Activated CD4-positive, CD25-positive, alpha-beta regulatory T cell treated with anti-CD3 and anti-CD28 coated beads, Interleukin-2, amount 50 U/mL, for 16 hours (primary cell): ENCODE data around the gene UST.
"Not testable (repeated sequence)": the region's sequence is repeated elsewhere in the genome, so short reads cannot be mapped to it uniquely, and the experiment has no call there.

Experiments used
- DNase-seq: peaks from one replicate; pipeline ENCODE4 v3.0.0-alpha.2; 2020; ENCODE audit warnings: low read depth, low spot score

UST gene

GRCh38 chr6:149084808-149085556 lies 338.2 kb downstream of the UST start:
- no peak for DNase-seq

GRCh38 chr6:149085557-149085938 lies 338.7 kb downstream of the UST start:
- DNase-seq: no peak

- no peak for DNase-seq
Measured at GRCh38 chr6:149086363-149086762, 339.5 kb downstream of the UST start.

GRCh38 chr6:149087898-149088297 lies 341.1 kb downstream of the UST start:
- no peak for DNase-seq

GRCh38 chr6:149088361-149088760 lies 341.5 kb downstream of the UST start:
- no peak for DNase-seq

GRCh38 chr6:149089510-149089909 lies 342.7 kb downstream of the UST start:
- DNase-seq: no peak

GRCh38 chr6:149090937-149091336 lies 344.1 kb downstream of the UST start:
- DNase-seq: no peak

GRCh38 chr6:149093643-149094042 lies 346.8 kb downstream of the UST start:
- DNase-seq: no peak

GRCh38 chr6:149094156-149094555 lies 347.3 kb downstream of the UST start:
- DNase-seq: no peak

- no peak for DNase-seq
Measured at GRCh38 chr6:149094934-149095351, 348.1 kb downstream of the UST start.

- no peak for DNase-seq
Measured at GRCh38 chr6:149095842-149096241, 349.0 kb downstream of the UST start.

- no peak for DNase-seq
Measured at GRCh38 chr6:149097794-149098193, 351.0 kb downstream of the UST start.

GRCh38 chr6:149098700-149099276 lies 352.0 kb downstream of the UST start:
- DNase-seq: no peak

GRCh38 chr6:149102324-149102723 lies 355.5 kb downstream of the UST start:
- DNase-seq: no peak

GRCh38 chr6:149103950-149104349 lies 357.1 kb downstream of the UST start:
- DNase-seq: not testable (repeated sequence)

- no peak for DNase-seq
Measured at GRCh38 chr6:149107520-149107919, 360.7 kb downstream of the UST start.

- DNase-seq: no peak
Measured at GRCh38 chr6:149108038-149108748, 361.4 kb downstream of the UST start.

- no peak for DNase-seq
Measured at GRCh38 chr6:149108749-149109100, 361.9 kb downstream of the UST start.

- no peak for DNase-seq
Measured at GRCh38 chr6:149109397-149110070, 362.7 kb downstream of the UST start.

- DNase-seq: no peak
Measured at GRCh38 chr6:149111556-149112115, 364.8 kb downstream of the UST start.

- no peak for DNase-seq
Measured at GRCh38 chr6:149112976-149113375, 366.1 kb downstream of the UST start.

- DNase-seq: no peak
Measured at GRCh38 chr6:149114167-149114566, 367.3 kb downstream of the UST start.
